Activated CD4-positive, alpha-beta T cell treated with anti-CD3 and anti-CD28 coated beads, Interleukin-2, Interleukin-4, amounts not matched to agents 100 ng/mL and 50 ng/mL, durations not matched to agents 16 hours and 8 hours (primary cell): Measurements from ENCODE around the gene AGL.
"Not testable (repeated sequence)": the region's sequence is repeated elsewhere in the genome, so short reads cannot be mapped to it uniquely, and the experiment has no call there.

Experiments
- DNase-seq: peaks from one replicate; pipeline ENCODE4 v3.0.0-alpha.2; 2020; ENCODE audit warnings: low spot score

Gene AGL

GRCh38 chr1:99943223-99943794, 93.1 kb downstream of the AGL start:
- no peak for DNase-seq

GRCh38 chr1:99944192-99944591, 94.0 kb downstream of the AGL start:
- DNase-seq = no peak

GRCh38 chr1:99945174-99945573, 95.0 kb downstream of the AGL start:
- no peak for DNase-seq

- DNase-seq = no peak
Measured at GRCh38 chr1:99950486-99950885, 100.3 kb downstream of the AGL start.

- no peak for DNase-seq
Measured at GRCh38 chr1:99952522-99952921, 102.4 kb downstream of the AGL start.

- DNase-seq = no peak
Measured at GRCh38 chr1:99955375-99955774, 105.2 kb downstream of the AGL start.

- DNase-seq = no peak
Measured at GRCh38 chr1:99956755-99957154, 106.6 kb downstream of the AGL start.

GRCh38 chr1:99957818-99958217, 107.7 kb downstream of the AGL start:
- no peak for DNase-seq

GRCh38 chr1:99959189-99959705, 109.1 kb downstream of the AGL start:
- not testable (repeated sequence) for DNase-seq

- DNase-seq = not testable (repeated sequence)
Measured at GRCh38 chr1:99960260-99960659, 110.1 kb downstream of the AGL start.

- no peak for DNase-seq
Measured at GRCh38 chr1:99963041-99963795, 113.1 kb downstream of the AGL start.

GRCh38 chr1:99964806-99965205, 114.6 kb downstream of the AGL start:
- DNase-seq = no peak

GRCh38 chr1:99965646-99966375, 115.7 kb downstream of the AGL start:
- DNase-seq = no peak

- DNase-seq = no peak
Measured at GRCh38 chr1:99968214-99968613, 118.1 kb downstream of the AGL start.

GRCh38 chr1:99969260-99969728, 119.1 kb downstream of the AGL start:
- DNase-seq = no peak

- DNase-seq = peak; percentile 84
Measured at GRCh38 chr1:99969729-99970621, 119.8 kb downstream of the AGL start, which contains the start of gene SLC35A3. SLC35A3 (plus strand) TSS chr1:99969996; CDS start chr1:99993555, 23,559 bp downstream.

- DNase-seq = no peak
Measured at GRCh38 chr1:99970713-99971255, 120.6 kb downstream of the AGL start.

- DNase-seq = not testable (repeated sequence)
Measured at GRCh38 chr1:99972066-99972465, 121.9 kb downstream of the AGL start.
